Right atrium auricular region (tissue), 2 donors: ENCODE measurements around the gene TTC28. TPM values are rescaled to one million over a fixed set of nuclear protein-coding genes. Genes with fewer than 3 reads are reported as not detected.

Source experiments
- DNase-seq: peaks from one replicate; pipeline ENCODE4 v3.0.0-alpha.2; 2019; ENCODE audit warnings: low spot score
- H3K27ac ChIP-seq, 2 donors: fragments of 200-600 bp; sonication (generic); 1 replicate in 1 of 2; 2 replicates in 1 of 2; pipeline ENCODE4 v1.5.1; 2016 to 2019
- H3K27me3 ChIP-seq, 2 donors: fragments of 200-600 bp; sonication (generic); one replicate each; pipeline versions ENCODE4 v1.5.1 to v1.6.0; 2017 to 2019
- H3K36me3 ChIP-seq: fragments of 200-600 bp; sonication (generic); one replicate; pipeline ENCODE4 v1.5.1; 2016
- H3K4me1 ChIP-seq, 2 donors: fragments of 200-600 bp; sonication (generic); one replicate each; pipeline versions ENCODE4 v1.5.1 to v1.6.0; 2017 to 2019
- H3K4me3 ChIP-seq, 2 donors: fragments of 200-600 bp; sonication (generic); 1 replicate in 1 of 2; 2 replicates in 1 of 2; pipeline ENCODE4 v1.5.1; 2017 to 2019; ENCODE audit warnings: mild to moderate bottlenecking in 1 of 2, moderate library complexity in 1 of 2
- H3K9me3 ChIP-seq, 2 donors: fragments of 200-600 bp; sonication (generic); one replicate each; pipeline ENCODE4 v1.5.1; 2019
- CTCF ChIP-seq, 2 donors: fragments of 200-600 bp; sonication (generic); IDR thresholded peaks; one replicate each; pipeline ENCODE4 v1.5.1; 2019; ENCODE audit warnings: antibody characterized with exemption in 2 of 2
- total RNA-seq, 2 donors: library from RNA; depleted of rRNA; stranded (reverse); fragments of >200 nt; gene quantifications; one replicate each; pipeline ENCODE4 v1.1.0, GENCODE V29; 2016

TTC28 gene
- total RNA-seq, 2 donors from 2014 or later = 22.1 to 22.3 TPM

- TF ChIP-seq CTCF (IDR thresholded peaks at IDR 0.05) = no peak
Measured at GRCh38 chr22:28229566-28230485, 449.8 kb downstream of the TTC28 start.

GRCh38 chr22:28223826-28224225, 455.8 kb downstream of the TTC28 start:
- Histone ChIP-seq H3K9me3 (no peaks in the 10 kb centered on the region), H3K27me3 (no peaks in the 10 kb centered on the region), H3K27ac (no peak overlapping the region), H3K4me3 (no peak overlapping the region), H3K36me3 (no peaks in the 10 kb centered on the region), H3K4me1 (peaks cover 0 to 18% of the 10 kb centered on the region in 2 donors)
- TF ChIP-seq CTCF (IDR thresholded peaks at IDR 0.05) = no peak
- no peak for DNase-seq

More at GRCh38 chr22:28229566-28230485, 449.8 kb downstream of the TTC28 start:
- no peak overlapping the region for H3K4me3 ChIP-seq
- peaks cover 0 to 5% of the 10 kb centered on the region in 2 donors for H3K4me1 ChIP-seq
- H3K9me3 ChIP-seq = no peaks in the 10 kb centered on the region
- H3K27me3 ChIP-seq = no peaks in the 10 kb centered on the region
- DNase-seq = no peak
- H3K27ac ChIP-seq = no peak overlapping the region
- no peaks in the 10 kb centered on the region for H3K36me3 ChIP-seq

DNA sequence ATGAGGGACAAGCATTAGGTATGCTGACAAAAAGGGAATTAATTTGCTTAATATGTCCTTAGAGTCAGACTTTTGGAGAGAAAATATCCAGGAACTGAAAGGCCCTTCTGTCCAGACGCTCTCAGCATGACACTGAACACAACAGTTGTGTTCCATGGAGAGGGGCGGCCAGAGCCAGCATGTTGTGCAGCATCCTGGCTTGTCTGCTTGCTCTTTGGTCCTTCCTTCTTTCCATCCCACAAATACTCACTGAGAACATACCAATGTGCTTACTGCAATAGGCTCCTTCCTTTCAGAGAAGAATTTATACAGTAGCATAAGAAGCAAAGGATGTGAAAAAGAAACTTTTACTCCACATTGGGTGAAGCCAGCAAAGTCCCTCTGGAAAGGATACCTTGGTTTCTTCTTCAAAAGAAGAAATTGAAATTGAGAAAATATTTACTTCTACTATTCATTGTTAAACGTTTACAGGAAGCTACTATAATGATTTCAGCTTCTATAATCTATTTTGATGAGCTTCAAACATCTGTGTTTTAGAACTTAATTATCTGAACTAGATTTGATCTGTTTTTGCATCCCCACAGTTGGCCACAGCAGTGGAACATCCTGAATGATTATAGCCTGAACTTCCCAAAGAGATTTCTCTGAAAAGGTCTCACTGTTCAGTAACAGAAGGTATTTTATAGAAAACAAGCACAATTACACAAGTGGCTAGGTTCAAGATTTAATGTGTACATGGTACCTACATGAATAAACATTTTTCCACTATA, 456.5 kb downstream of the TTC28 start:
- no peak for DNase-seq
- no peak overlapping the region for H3K27ac ChIP-seq
- no peaks in the 10 kb centered on the region for H3K27me3 ChIP-seq
- H3K4me3 ChIP-seq = no peak overlapping the region
- H3K9me3 ChIP-seq = no peaks in the 10 kb centered on the region
- peaks cover 0 to 18% of the 10 kb centered on the region in 2 donors for H3K4me1 ChIP-seq
- no peaks in the 10 kb centered on the region for H3K36me3 ChIP-seq
- TF ChIP-seq CTCF (IDR thresholded peaks at IDR 0.05) = no peak

- TF ChIP-seq CTCF (IDR thresholded peaks at IDR 0.05) = no peak
- H3K4me1 ChIP-seq = peaks cover 0 to 18% of the 10 kb centered on the region in 2 donors
- no peak overlapping the region for H3K4me3 ChIP-seq
Measured at GRCh38 chr22:28222571-28222970, 457.1 kb downstream of the TTC28 start.

GRCh38 chr22:28222052-28222451, 457.6 kb downstream of the TTC28 start:
- Histone ChIP-seq H3K27me3 (no peaks in the 10 kb centered on the region), H3K27ac (no peak overlapping the region), H3K9me3 (no peaks in the 10 kb centered on the region), H3K4me3 (no peak overlapping the region), H3K4me1 (peaks cover 0 to 18% of the 10 kb centered on the region in 2 donors), H3K36me3 (no peaks in the 10 kb centered on the region)
- TF ChIP-seq CTCF (IDR thresholded peaks at IDR 0.05) = no peak
- no peak for DNase-seq

More at GRCh38 chr22:28222571-28222970, 457.1 kb downstream of the TTC28 start:
- no peak for DNase-seq
- Histone ChIP-seq H3K27me3 (no peaks in the 10 kb centered on the region), H3K36me3 (no peaks in the 10 kb centered on the region), H3K27ac (no peak overlapping the region), H3K9me3 (no peaks in the 10 kb centered on the region)
